HEK293 (cell line): ENCODE results near the gene MCRIP2.

Experiments
- BCL11B ChIP-seq: fragments of 450-650 bp; formaldehyde crosslinking; IDR thresholded peaks from 2 replicates; pipeline ENCODE4 v1.5.1; 2016; ENCODE audit warnings: low read depth, missing biosample characterization, missing genetic modification characterization
- KLF10 ChIP-seq: fragments of 450-650 bp; IDR thresholded peaks from 2 replicates; pipeline ENCODE4 v1.5.1; 2018; ENCODE audit warnings: missing biosample characterization, mild to moderate bottlenecking, missing genetic modification characterization
- RBAK ChIP-seq: fragments of 450-650 bp; formaldehyde crosslinking; IDR thresholded peaks from 2 replicates; pipeline ENCODE4 v1.5.1; 2016; ENCODE audit warnings: missing biosample characterization, missing genetic modification characterization
- SALL2 ChIP-seq: fragments of 450-650 bp; formaldehyde crosslinking; IDR thresholded peaks from 2 replicates; pipeline ENCODE4 v1.5.0; 2017; ENCODE audit warnings: missing biosample characterization, mild to moderate bottlenecking, missing genetic modification characterization, borderline replicate concordance
- TRIM28 ChIP-seq: IDR thresholded peaks from 2 replicates; pipeline ENCODE4 v1.6.1; 2011; ENCODE audit warnings: low read length, control low read depth, borderline replicate concordance
- ZEB2 ChIP-seq: fragments of 450-650 bp; formaldehyde crosslinking; IDR thresholded peaks from 2 replicates; pipeline ENCODE4 v1.5.1; 2016; ENCODE audit warnings: missing biosample characterization, missing genetic modification characterization
- ZFP41 ChIP-seq: fragments of 450-650 bp; formaldehyde crosslinking; IDR thresholded peaks from 2 replicates; pipeline ENCODE4 v1.5.1; 2016; ENCODE audit warnings: missing biosample characterization, missing genetic modification characterization, borderline replicate concordance
- ZNF2 ChIP-seq: fragments of 450-650 bp; formaldehyde crosslinking; IDR thresholded peaks from 2 replicates; pipeline ENCODE4 v1.5.1; 2016; ENCODE audit warnings: missing biosample characterization, missing genetic modification characterization
- ZNF549 ChIP-seq: fragments of 450-650 bp; IDR thresholded peaks from 2 replicates; pipeline ENCODE4 v1.5.1; 2018; ENCODE audit warnings: missing biosample characterization, missing genetic modification characterization, mild to moderate bottlenecking, inconsistent platforms, moderate library complexity
- ZNF585B ChIP-seq: fragments of 450-650 bp; formaldehyde crosslinking; IDR thresholded peaks from 2 replicates; pipeline ENCODE4 v1.5.1; 2016; ENCODE audit warnings: missing biosample characterization, missing genetic modification characterization
- TF ChIP-seq, protein P1 (sequence below): fragments of 450-650 bp; formaldehyde crosslinking; IDR thresholded peaks from 2 replicates; pipeline ENCODE4 v1.5.1; 2016; ENCODE audit warnings: missing biosample characterization, missing genetic modification characterization
- TF ChIP-seq, protein P2 (sequence below): fragments of 450-650 bp; formaldehyde crosslinking; IDR thresholded peaks from 2 replicates; pipeline ENCODE4 v1.5.1; 2016; ENCODE audit warnings: missing biosample characterization, missing genetic modification characterization
- TF ChIP-seq, protein P3 (sequence below): fragments of 450-650 bp; formaldehyde crosslinking; IDR thresholded peaks from 2 replicates; pipeline ENCODE4 v1.5.1; 2016; ENCODE audit warnings: missing biosample characterization, missing genetic modification characterization

DNA sequence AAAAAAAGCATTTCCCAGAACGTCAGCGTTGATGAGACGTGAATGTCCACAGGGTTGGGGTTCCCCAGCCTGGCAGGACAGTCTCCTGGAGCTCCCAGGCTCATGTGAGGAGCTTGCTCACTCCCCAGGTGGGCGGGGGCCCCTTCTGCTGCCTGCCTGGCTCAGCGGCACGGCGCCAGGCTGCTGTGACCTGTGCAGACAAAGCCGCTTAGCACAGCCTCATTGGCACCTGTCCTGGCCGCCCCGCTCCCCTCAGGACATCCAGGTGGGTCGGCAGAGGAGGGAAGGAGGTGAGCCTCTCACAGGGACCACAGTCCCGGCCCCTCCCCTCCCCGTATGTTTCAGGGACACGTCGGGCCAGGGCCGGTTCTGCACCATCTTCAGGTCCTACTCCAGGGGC lies 23.8 kb upstream of the MCRIP2 start:
- no peak for TF ChIP-seq KLF10
- no peak for TF ChIP-seq RBAK (tag by site-specific recombination)
- TF ChIP-seq TRIM28, result no peak
- TF ChIP-seq, protein P1, sequence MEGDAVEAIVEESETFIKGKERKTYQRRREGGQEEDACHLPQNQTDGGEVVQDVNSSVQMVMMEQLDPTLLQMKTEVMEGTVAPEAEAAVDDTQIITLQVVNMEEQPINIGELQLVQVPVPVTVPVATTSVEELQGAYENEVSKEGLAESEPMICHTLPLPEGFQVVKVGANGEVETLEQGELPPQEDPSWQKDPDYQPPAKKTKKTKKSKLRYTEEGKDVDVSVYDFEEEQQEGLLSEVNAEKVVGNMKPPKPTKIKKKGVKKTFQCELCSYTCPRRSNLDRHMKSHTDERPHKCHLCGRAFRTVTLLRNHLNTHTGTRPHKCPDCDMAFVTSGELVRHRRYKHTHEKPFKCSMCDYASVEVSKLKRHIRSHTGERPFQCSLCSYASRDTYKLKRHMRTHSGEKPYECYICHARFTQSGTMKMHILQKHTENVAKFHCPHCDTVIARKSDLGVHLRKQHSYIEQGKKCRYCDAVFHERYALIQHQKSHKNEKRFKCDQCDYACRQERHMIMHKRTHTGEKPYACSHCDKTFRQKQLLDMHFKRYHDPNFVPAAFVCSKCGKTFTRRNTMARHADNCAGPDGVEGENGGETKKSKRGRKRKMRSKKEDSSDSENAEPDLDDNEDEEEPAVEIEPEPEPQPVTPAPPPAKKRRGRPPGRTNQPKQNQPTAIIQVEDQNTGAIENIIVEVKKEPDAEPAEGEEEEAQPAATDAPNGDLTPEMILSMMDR (tag by site-specific recombination), result no peak
- TF ChIP-seq ZEB2 (tag by site-specific recombination), result no peak
- no peak for TF ChIP-seq BCL11B (tag by site-specific recombination)
- TF ChIP-seq ZFP41, result no peak
- no peak for TF ChIP-seq SALL2
- no peak for TF ChIP-seq ZNF549 (tag by site-specific recombination)
- TF ChIP-seq ZNF2 (tag by site-specific recombination), result no peak
- TF ChIP-seq, protein P2, sequence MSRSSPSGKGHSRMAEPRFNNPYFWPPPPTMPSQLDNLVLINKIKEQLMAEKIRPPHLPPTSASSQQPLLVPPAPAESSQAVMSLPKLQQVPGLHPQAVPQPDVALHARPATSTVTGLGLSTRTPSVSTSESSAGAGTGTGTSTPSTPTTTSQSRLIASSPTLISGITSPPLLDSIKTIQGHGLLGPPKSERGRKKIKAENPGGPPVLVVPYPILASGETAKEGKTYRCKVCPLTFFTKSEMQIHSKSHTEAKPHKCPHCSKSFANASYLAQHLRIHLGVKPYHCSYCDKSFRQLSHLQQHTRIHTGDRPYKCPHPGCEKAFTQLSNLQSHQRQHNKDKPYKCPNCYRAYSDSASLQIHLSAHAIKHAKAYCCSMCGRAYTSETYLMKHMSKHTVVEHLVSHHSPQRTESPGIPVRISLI (tag by site-specific recombination), result no peak
- TF ChIP-seq, protein P3, sequence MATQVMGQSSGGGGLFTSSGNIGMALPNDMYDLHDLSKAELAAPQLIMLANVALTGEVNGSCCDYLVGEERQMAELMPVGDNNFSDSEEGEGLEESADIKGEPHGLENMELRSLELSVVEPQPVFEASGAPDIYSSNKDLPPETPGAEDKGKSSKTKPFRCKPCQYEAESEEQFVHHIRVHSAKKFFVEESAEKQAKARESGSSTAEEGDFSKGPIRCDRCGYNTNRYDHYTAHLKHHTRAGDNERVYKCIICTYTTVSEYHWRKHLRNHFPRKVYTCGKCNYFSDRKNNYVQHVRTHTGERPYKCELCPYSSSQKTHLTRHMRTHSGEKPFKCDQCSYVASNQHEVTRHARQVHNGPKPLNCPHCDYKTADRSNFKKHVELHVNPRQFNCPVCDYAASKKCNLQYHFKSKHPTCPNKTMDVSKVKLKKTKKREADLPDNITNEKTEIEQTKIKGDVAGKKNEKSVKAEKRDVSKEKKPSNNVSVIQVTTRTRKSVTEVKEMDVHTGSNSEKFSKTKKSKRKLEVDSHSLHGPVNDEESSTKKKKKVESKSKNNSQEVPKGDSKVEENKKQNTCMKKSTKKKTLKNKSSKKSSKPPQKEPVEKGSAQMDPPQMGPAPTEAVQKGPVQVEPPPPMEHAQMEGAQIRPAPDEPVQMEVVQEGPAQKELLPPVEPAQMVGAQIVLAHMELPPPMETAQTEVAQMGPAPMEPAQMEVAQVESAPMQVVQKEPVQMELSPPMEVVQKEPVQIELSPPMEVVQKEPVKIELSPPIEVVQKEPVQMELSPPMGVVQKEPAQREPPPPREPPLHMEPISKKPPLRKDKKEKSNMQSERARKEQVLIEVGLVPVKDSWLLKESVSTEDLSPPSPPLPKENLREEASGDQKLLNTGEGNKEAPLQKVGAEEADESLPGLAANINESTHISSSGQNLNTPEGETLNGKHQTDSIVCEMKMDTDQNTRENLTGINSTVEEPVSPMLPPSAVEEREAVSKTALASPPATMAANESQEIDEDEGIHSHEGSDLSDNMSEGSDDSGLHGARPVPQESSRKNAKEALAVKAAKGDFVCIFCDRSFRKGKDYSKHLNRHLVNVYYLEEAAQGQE (tag by site-specific recombination), result no peak
- TF ChIP-seq ZNF585B (tag by site-specific recombination), result no peak
